ENCODE results near the gene HDLBP. TPM values are rescaled to one million over a fixed set of nuclear protein-coding genes. Genes with fewer than 3 reads are reported as not detected.

HDLBP gene
- total RNA-seq, 1 donor from 2014 or later = 405 TPM

GRCh38 chr2:241178961-241179360, 136.5 kb downstream of the HDLBP start:
- no peak for DNase-seq (ENCODE audit: low read depth)
- Histone ChIP-seq H3K27me3 (ENCODE audit: control insufficient read depth, insufficient read depth, low read length) (no peaks in the 10 kb centered on the region), H3K36me3 (ENCODE audit: control insufficient read depth, insufficient read depth, low read length) (no peaks in the 10 kb centered on the region), H3K4me3 (ENCODE audit: low read depth, low read length) (no peak overlapping the region)
- TF ChIP-seq CTCF (IDR thresholded peaks at IDR 0.05; ENCODE audit: insufficient read depth, low read length, poor library complexity, severe bottlenecking) = no peak

- H3K36me3 ChIP-seq (ENCODE audit: control insufficient read depth, insufficient read depth, low read length) = no peaks in the 10 kb centered on the region
- TF ChIP-seq CTCF (IDR thresholded peaks at IDR 0.05; ENCODE audit: insufficient read depth, low read length, poor library complexity, severe bottlenecking) = no peak
Measured at GRCh38 chr2:241177526-241178334, 137.7 kb downstream of the HDLBP start.

More at GRCh38 chr2:241177526-241178334, 137.7 kb downstream of the HDLBP start:
- H3K4me3 ChIP-seq (ENCODE audit: low read depth, low read length) = no peak overlapping the region
- no peaks in the 10 kb centered on the region for H3K27me3 ChIP-seq (ENCODE audit: control insufficient read depth, insufficient read depth, low read length)
- DNase-seq (ENCODE audit: low read depth) = no peak

Other genes with a start within 250 kb of the HDLBP start
- gene MTERF4, start 213.4 kb downstream of the HDLBP start, total RNA-seq = 33.3 and 41.9 TPM in 2 replicates
- 8.3 and 9.2 TPM in 2 replicates for gene PASK, start 166.2 kb downstream of the HDLBP start, total RNA-seq
- 67.2 and 82.3 TPM in 2 replicates for gene PPP1R7, start 165.2 kb downstream of the HDLBP start, total RNA-seq
- 1.9 and 2.9 TPM in 2 replicates for gene ANO7, start 127.0 kb downstream of the HDLBP start, total RNA-seq
- gene SEPTIN2, start 253 bp upstream of the HDLBP start, total RNA-seq = 333 and 350 TPM in 2 replicates
- 20.9 and 31.8 TPM in 2 replicates for gene FARP2, start 40.6 kb upstream of the HDLBP start, total RNA-seq
- 271 and 316 TPM in 2 replicates for gene STK25, start 192.9 kb upstream of the HDLBP start, total RNA-seq
- gene BOK, start 243.1 kb upstream of the HDLBP start, total RNA-seq = 86.8 and 93.7 TPM in 2 replicates

All from kidney epithelial cell (primary cell).